Activated effector memory CD4-positive, alpha-beta T cell treated with Interleukin-2 at 50 U/mL for 16 hours (primary cell): ENCODE data around the gene SRXN1.

Experiments used
- DNase-seq: peaks from one replicate; pipeline ENCODE4 v3.0.0-alpha.2; 2020

Gene SRXN1

GRCh38 chr20:634148-634925 is 18.7 kb downstream of the SRXN1 start:
- DNase-seq, result no peak

GRCh38 chr20:631101-631500 is 21.9 kb downstream of the SRXN1 start:
- no peak for DNase-seq

DNA sequence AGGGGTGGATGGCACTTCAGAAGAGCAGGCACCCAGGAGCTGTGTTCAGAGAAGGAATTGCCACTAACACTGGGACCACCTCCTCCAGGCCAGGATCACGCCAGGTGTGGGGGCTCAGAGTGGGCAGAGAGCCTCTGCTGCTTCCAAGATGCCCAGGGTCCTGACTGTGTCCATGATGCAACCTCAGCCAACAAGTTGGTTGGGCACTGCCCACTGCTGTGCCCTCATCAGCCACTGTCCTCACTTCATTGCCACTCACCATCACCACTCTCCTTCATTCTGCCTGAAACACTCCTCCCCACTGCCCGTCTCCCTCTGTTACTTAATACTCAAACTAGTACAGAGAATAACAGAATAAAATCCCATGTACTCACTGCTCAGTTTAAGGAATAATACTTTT is 26.4 kb downstream of the SRXN1 start:
- no peak for DNase-seq

- no peak for DNase-seq
These were observed 27.6 kb downstream of the SRXN1 start for GRCh38 chr20:625360-625932.

- DNase-seq, result no peak
These were observed 29.3 kb downstream of the SRXN1 start for GRCh38 chr20:623704-624103.

- no peak for DNase-seq
These were observed 30.0 kb downstream of the SRXN1 start for GRCh38 chr20:623021-623420.

DNA sequence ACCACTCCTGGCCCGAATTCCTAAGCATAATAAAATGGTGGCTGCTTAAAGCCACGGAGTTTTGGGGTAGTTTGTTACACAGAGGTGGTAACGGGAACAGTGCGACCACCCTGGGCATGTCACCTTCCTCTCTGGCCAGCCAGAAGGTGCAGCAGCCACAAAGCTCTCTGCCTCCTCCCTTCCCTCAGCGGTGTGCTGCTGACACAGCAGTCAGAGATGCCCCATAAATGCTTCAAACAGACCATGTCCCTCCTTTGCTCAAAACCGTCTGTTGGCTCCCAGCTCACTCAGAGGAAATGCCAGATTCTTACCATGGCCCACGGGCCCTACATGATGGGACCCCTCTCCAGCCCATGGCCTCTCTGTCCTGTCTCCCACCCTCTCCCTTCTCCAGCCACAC is 30.8 kb downstream of the SRXN1 start:
- no peak for DNase-seq

DNA sequence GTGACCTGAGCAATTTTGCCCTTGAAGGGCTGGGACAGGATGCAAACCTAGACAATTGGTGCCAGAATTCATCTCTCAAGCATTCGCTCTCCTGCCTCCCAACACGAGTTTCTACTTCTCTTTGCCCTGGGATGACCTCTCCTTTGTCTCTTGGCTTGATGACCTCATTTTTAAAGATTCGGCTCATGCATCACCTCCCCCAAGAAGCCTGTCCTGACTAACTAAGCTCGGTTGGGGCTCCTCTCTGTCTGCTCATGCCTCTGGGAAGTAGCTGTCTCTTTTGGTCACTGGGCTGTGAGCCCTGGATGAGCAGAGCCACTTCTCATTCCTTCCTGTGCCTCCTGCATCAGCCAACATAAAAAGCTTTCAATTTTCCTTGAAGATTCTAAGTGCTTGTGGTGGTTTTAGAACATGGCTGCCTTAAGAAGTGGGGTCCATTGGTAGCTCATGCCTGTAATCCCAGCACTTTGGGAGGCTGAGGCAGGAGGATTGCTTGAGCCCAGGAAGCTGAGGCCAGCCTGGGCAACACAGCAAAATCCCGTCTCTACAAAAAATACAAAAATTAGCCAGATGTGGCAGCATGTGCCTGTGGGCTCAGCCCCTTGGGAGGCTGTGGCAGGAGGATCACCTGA is 31.8 kb downstream of the SRXN1 start:
- DNase-seq, result no peak

GRCh38 chr20:620246-620645 is 32.8 kb downstream of the SRXN1 start:
- no peak for DNase-seq

- DNase-seq, result no peak
These were observed 34.0 kb downstream of the SRXN1 start for GRCh38 chr20:618980-619379.

- no peak for DNase-seq
These were observed 34.9 kb downstream of the SRXN1 start for GRCh38 chr20:617934-618690.

- no peak for DNase-seq
These were observed 37.5 kb downstream of the SRXN1 start for GRCh38 chr20:615514-615913.

DNA sequence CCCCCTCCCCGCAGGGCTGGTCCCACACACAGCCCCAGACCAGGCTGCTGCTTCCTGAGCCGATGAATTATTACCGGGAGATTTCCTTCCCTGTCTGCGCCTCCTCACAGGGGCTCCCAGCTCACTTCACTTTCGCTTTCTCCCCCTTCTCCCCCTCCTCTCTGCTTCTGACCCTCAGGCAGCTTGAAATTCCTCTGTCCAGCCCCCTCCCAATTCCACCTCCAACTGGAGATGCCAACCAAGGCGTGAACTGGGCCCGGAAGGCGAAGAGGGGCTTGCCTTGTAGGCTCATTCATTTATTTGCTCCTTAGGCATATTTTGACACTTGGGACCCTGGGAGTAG is 41.2 kb downstream of the SRXN1 start:
- DNase-seq, result no peak

DNA sequence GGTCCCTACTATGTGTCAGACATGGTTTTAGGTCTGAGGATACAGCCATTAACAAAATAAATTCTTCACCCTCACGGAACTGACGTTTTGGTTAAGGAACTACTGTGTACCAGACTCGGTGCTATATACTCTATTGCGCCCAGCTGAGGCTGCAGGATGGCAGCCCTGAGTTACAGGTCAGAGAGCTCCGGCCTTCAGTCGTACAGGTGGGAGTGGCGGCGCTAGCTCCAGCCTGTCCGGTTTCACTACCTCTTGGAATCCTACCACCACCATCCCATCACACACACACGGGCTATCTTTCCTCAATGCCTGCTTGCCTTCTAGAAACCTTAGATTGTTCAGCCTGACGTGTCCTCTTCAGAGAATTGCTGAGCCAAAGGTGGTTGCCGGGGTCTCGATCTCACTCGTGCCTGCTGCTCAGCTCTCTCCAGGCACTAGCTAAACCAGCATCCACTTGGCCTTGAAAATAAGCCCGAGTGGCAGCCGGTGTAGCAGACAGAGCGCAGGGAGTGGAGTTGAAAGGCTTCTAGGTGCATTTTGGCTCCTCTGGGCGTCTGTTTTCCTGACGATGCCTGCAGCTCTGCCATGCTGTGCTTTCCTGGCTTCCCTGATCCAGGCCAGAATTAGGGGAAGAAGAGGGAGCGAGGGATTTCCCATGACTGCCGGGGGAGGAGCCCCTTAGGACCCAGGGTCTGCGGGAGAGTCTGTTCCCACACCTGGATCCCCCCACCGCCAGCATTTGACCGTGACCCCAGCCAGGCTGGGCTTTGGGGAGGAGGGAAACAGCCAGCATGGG is 41.8 kb downstream of the SRXN1 start:
- DNase-seq, result no peak

GRCh38 chr20:610130-611046 is 42.6 kb downstream of the SRXN1 start, which contains the start of gene TCF15:
TSS of gene TCF15 (minus strand) at chr20:610309. CDS start at chr20:610237, 72 bp downstream.
- DNase-seq, result no peak

- no peak for DNase-seq
These were observed 43.5 kb downstream of the SRXN1 start for GRCh38 chr20:609371-609964.

DNA sequence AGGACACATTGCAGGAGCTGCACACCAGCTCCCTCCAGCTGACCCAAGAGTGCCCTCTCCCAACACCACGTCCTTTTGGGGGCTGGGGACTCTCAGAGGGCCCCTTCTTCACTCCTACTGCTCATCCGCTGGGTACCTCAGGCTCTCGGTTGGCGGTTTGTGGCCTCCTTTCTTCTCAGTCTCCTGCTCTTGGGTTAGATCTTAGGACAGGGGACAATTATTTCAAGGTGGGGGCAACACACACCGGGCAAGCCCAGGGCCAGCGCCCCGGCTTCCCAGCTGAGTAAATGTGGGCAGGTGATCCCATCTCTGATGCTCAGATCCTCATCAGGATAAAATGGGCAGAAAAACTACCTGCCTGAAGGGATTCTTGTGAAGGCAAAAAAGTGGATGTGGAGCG is 44.0 kb downstream of the SRXN1 start:
- DNase-seq, result no peak

GRCh38 chr20:607476-607875 is 45.5 kb downstream of the SRXN1 start:
- no peak for DNase-seq

GRCh38 chr20:605237-605636 is 47.8 kb downstream of the SRXN1 start:
- no peak for DNase-seq

- no peak for DNase-seq
These were observed 49.8 kb downstream of the SRXN1 start for GRCh38 chr20:603116-603640.
